ENCODE data around the gene CUL2. TPM values are rescaled to one million over a fixed set of nuclear protein-coding genes. Genes with fewer than 3 reads are reported as not detected.

The CUL2 gene
- total RNA-seq, 4 donors from 2014 or later, result 23.2 to 32.0 (median 24.5) TPM

- no peak for TF ChIP-seq CTCF (IDR thresholded peaks at IDR 0.05; ENCODE audit: low read depth)
Measured at GRCh38 chr10:35097510-35097909, 7.4 kb upstream of the CUL2 start.

DNA sequence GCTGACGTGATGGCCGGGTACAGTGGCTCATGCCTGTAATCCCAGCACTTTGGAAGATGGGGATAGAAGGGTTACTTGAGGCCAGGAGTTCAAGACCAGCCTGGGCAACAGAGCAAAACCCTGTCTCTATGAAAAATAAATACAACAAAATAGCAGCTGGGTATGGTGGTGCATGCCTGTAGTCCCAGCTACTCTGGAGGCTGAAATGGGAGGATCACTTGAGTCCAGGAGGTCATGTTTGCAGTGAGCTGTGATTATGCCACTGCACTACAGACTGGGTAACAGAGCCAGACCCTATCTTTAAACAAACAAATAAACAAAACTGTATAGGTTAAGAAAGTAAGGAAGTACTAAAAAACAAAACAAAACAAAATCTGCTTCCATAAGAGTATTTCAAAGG is 6.2 kb upstream of the CUL2 start:
- TF ChIP-seq CTCF (IDR thresholded peaks at IDR 0.05; ENCODE audit: low read depth), result no peak

DNA sequence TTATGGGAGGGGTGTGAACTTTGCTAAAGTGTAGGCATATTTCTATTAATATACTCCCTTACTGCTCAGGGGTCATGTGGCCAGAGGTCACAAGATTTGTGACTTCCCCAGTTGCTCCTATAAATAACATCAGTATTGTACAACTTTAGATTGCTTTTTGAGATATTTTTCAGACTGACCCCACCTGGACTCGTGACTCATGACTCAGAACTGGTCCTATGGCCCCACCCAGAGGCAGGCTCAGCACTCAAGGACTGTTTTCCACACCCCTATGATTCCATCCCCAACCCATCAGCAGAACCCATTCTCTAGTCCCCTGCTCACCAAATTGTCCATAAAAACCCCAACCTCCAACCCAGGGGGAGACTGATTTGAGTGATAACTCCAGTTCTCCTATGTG is 2.7 kb upstream of the CUL2 start:
- no peak for TF ChIP-seq CTCF (IDR thresholded peaks at IDR 0.05; ENCODE audit: low read depth)

GRCh38 chr10:35091994-35092790 is 2.1 kb upstream of the CUL2 start:
- TF ChIP-seq CTCF (IDR thresholded peaks at IDR 0.05; ENCODE audit: low read depth), result no peak

DNA sequence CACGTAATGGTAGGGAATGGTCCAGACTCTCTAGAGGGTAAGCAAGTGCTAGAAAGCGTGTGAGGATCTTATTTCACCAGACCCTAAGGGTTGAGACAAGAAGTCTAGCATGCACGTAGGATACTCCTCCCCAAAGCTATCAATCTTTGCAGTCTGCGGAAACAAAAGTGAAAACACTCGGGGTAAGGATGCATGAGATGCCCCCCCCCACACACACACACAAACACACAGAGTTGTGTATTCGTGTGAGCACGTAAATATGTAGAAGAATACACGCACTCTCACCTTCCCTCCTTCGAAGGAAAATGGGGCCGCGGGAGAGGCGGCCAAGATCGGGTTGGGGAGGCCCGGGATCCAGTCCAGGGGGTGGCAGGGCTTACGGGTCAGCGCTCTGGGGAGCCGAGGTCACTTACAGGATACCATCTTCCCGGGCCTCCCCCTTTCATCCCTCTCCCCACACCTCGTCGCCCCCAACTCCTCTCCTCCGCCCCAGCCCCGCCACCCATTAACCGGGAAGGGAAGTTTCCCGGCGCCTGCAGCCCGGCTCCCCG is 455 bp downstream of the CUL2 start:
- no peak for TF ChIP-seq CTCF (IDR thresholded peaks at IDR 0.05; ENCODE audit: low read depth)

DNA sequence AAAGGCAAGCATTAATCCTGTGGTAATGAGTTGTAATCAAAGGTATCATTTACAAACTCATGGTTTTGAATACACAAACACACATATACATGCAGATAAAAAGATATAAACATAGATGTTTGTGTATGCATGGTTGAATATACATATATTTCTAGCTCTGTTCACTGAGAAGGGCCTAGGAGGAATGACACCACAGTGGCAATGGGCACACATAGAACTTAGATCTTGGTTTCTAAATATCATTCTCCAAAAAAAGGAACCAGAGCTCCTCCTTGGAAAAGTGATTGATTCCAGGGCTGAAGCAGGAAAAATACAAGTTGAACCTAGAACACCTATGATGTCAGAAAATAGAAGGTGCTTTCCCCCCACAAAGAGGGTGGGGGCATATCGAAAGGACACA is 6.9 kb downstream of the CUL2 start:
- no peak for TF ChIP-seq CTCF (IDR thresholded peaks at IDR 0.05; ENCODE audit: low read depth)

DNA sequence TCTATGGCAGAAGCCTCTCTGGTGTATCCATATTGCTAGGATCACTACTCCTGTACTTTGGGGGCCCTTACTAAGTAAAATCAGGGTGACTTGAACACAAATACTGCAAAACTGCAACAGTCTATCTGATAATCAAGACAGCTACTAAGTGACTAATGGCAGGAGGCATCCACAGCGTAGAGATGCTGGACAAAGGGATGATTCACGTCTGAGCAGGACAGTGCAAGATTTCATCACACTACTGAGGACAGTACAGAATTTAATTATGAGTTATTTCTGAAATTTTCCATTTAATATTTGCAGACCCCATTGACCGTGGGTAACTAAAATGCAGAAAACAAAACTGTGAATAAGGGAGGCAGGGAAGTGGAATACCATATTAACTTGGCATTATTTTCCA is 10.4 kb downstream of the CUL2 start:
- TF ChIP-seq CTCF (IDR thresholded peaks at IDR 0.05; ENCODE audit: low read depth), result no peak

All from subcutaneous adipose tissue (tissue), 4 donors.